WTC11 (cell line): Measurements from ENCODE around the gene DISP3. TPM values are rescaled to one million over a fixed set of nuclear protein-coding genes. Genes with fewer than 3 reads are reported as not detected.

Experiments used
- ATAC-seq: fragments of 200-7000 bp; cut with Tn5 transposase; 2 replicates; pipeline ENCODE4 v1.10.0; 2021; ENCODE audit warnings: mild to moderate bottlenecking, moderate library complexity
- CTCF ChIA-PET: fragments of 300-600 bp; sonication (Branson Sonifier 250); formaldehyde crosslinking; loops from one replicate; lab custom pipeline; 2021; ENCODE audit warnings: antibody characterized with exemption; lab: Charles Lee
- POLR2A ChIA-PET: fragments of 350-600 bp; sonication (Branson Sonifier 250); formaldehyde crosslinking; loops from one replicate; lab custom pipeline; 2021; ENCODE audit warnings: antibody characterized with exemption; lab: Charles Lee
- DNase-seq: peaks from one replicate; pipeline ENCODE4 v3.0.0; 2021; ENCODE audit warnings: low spot score
- H3K27ac Mint-ChIP-seq: 2 replicates; pipeline ENCODE4 v1.8.0; 2021; ENCODE audit warnings: mixed read lengths
- H3K27me3 Mint-ChIP-seq: 2 replicates; pipeline ENCODE4 v1.8.0; 2021; ENCODE audit warnings: low read depth, mild to moderate bottlenecking, moderate library complexity, mixed read lengths
- H3K36me3 Mint-ChIP-seq: 2 replicates; pipeline ENCODE4 v1.8.0; 2021; ENCODE audit warnings: mixed read lengths
- H3K4me1 Mint-ChIP-seq: 2 replicates; pipeline ENCODE4 v1.8.0; 2022; ENCODE audit warnings: mixed read lengths
- H3K4me3 Mint-ChIP-seq: 2 replicates; pipeline ENCODE4 v1.8.0; 2021; ENCODE audit warnings: mild to moderate bottlenecking, moderate library complexity, mixed read lengths
- H3K9me3 Mint-ChIP-seq: 2 replicates; pipeline ENCODE4 v1.8.0; 2021; ENCODE audit warnings: mixed read lengths
- AFF4 ChIP-seq: sonication (generic); formaldehyde crosslinking; IDR thresholded peaks from 2 replicates; pipeline ENCODE4 v1.8.1; 2023; ENCODE audit warnings: mild to moderate bottlenecking, missing genetic modification reagents, borderline replicate concordance
- AR ChIP-seq: fragments of 250-450 bp; sonication (Bioruptor Pico); IDR thresholded peaks from 2 replicates; pipeline ENCODE4 v1.9.0; 2021; ENCODE audit warnings: mild to moderate bottlenecking
- ATF2 ChIP-seq: sonication (generic); formaldehyde crosslinking; IDR thresholded peaks from 2 replicates; pipeline ENCODE4 v1.8.1; 2022; ENCODE audit warnings: low read depth, missing genetic modification reagents, borderline replicate concordance
- CREM ChIP-seq: sonication (generic); formaldehyde crosslinking; IDR thresholded peaks from 2 replicates; pipeline ENCODE4 v1.8.1; 2022; ENCODE audit warnings: mild to moderate bottlenecking, missing genetic modification reagents, moderate library complexity
- FOXJ3 ChIP-seq: sonication (generic); formaldehyde crosslinking; IDR thresholded peaks from 2 replicates; pipeline ENCODE4 v1.9.0; 2021; ENCODE audit warnings: missing genetic modification reagents, mild to moderate bottlenecking, borderline replicate concordance
- GABPB1 ChIP-seq: sonication (generic); formaldehyde crosslinking; IDR thresholded peaks from 2 replicates; pipeline ENCODE4 v1.8.1; 2023; ENCODE audit warnings: mild to moderate bottlenecking, missing genetic modification reagents
- NFYB ChIP-seq: sonication (generic); formaldehyde crosslinking; conservative IDR thresholded peaks from 2 replicates; pipeline ENCODE4 v1.8.0; 2022; ENCODE audit warnings: low read depth, missing genetic modification reagents
- NR2C2 ChIP-seq: sonication (generic); formaldehyde crosslinking; IDR thresholded peaks from 2 replicates; pipeline ENCODE4 v1.8.0; 2022; ENCODE audit warnings: mild to moderate bottlenecking, missing genetic modification reagents
- NR3C1 ChIP-seq: sonication (generic); formaldehyde crosslinking; conservative IDR thresholded peaks from 2 replicates; pipeline ENCODE4 v1.8.1; 2023; ENCODE audit warnings: low read depth, mild to moderate bottlenecking, missing genetic modification reagents
- OVOL2 ChIP-seq: fragments of 250-450 bp; sonication (Bioruptor Pico); IDR thresholded peaks from 2 replicates; pipeline ENCODE4 v1.9.0; 2021; ENCODE audit warnings: mild to moderate bottlenecking, borderline replicate concordance
- SMAD4 ChIP-seq: sonication (generic); formaldehyde crosslinking; IDR thresholded peaks from 2 replicates; pipeline ENCODE4 v1.8.0; 2022; ENCODE audit warnings: mild to moderate bottlenecking, missing genetic modification reagents
- ZNF512 ChIP-seq: sonication (generic); formaldehyde crosslinking; IDR thresholded peaks from 2 replicates; pipeline ENCODE4 v1.8.1; 2022; ENCODE audit warnings: missing genetic modification reagents, borderline replicate concordance
- ZNF671 ChIP-seq: fragments of 250-450 bp; sonication (Bioruptor Pico); IDR thresholded peaks from 2 replicates; pipeline ENCODE4 v1.8.0; 2021; ENCODE audit warnings: mild to moderate bottlenecking
- total RNA-seq: library from RNA; stranded (reverse); gene quantifications from 3 replicates; pipeline ENCODE4 v1.2.3, GENCODE V29; 2021
- TF ChIP-seq, protein P1 (sequence below): sonication (generic); formaldehyde crosslinking; IDR thresholded peaks from 2 replicates; pipeline ENCODE4 v1.8.1; 2023; ENCODE audit warnings: mild to moderate bottlenecking, missing genetic modification reagents
- TF ChIP-seq, protein P2 (sequence below): sonication (generic); formaldehyde crosslinking; IDR thresholded peaks from 2 replicates; pipeline ENCODE4 v1.8.0; 2022; ENCODE audit warnings: missing genetic modification reagents

Gene DISP3
- total RNA-seq, 1 experiment from 2014 or later = 6.0 TPM

GRCh38 chr1:11538886-11539285 lies 59.9 kb downstream of the DISP3 start:
- H3K4me3 Mint-ChIP-seq = no peak overlapping the region
- ChIA-PET CTCF (interaction anchor here (0.6 to 1.2 kb wide), 2 partner anchors 33 to 115 kb away, joined by 3 to 5 read pairs; no protein-coding TSS in a partner anchor), POLR2A (no interaction called here)
- H3K36me3 Mint-ChIP-seq = no peaks in the 10 kb centered on the region
- no peaks in the 10 kb centered on the region for H3K9me3 Mint-ChIP-seq
- no peaks in the 10 kb centered on the region for H3K27me3 Mint-ChIP-seq
- no peak for DNase-seq
- H3K4me1 Mint-ChIP-seq = peaks cover 16% of the 10 kb centered on the region
- H3K27ac Mint-ChIP-seq = no peak overlapping the region
- ATAC-seq = peak; percentile 23; the same call in 1 of the 2 replicates
- no peak for TF ChIP-seq NR3C1 (CRISPR knock-in tag)
- TF ChIP-seq ATF2 (CRISPR knock-in tag) = no peak
- TF ChIP-seq SMAD4 = no peak
- TF ChIP-seq FOXJ3 (CRISPR knock-in tag) = no peak
- TF ChIP-seq AR (CRISPR knock-in tag) = no peak
- no peak for TF ChIP-seq GABPB1 (CRISPR knock-in tag)
- TF ChIP-seq CREM (CRISPR knock-in tag) = no peak
- TF ChIP-seq, protein P1, sequence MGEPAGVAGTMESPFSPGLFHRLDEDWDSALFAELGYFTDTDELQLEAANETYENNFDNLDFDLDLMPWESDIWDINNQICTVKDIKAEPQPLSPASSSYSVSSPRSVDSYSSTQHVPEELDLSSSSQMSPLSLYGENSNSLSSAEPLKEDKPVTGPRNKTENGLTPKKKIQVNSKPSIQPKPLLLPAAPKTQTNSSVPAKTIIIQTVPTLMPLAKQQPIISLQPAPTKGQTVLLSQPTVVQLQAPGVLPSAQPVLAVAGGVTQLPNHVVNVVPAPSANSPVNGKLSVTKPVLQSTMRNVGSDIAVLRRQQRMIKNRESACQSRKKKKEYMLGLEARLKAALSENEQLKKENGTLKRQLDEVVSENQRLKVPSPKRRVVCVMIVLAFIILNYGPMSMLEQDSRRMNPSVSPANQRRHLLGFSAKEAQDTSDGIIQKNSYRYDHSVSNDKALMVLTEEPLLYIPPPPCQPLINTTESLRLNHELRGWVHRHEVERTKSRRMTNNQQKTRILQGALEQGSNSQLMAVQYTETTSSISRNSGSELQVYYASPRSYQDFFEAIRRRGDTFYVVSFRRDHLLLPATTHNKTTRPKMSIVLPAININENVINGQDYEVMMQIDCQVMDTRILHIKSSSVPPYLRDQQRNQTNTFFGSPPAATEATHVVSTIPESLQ (CRISPR knock-in tag) = no peak
- TF ChIP-seq OVOL2 (CRISPR knock-in tag) = no peak
- TF ChIP-seq NR2C2 (CRISPR knock-in tag) = no peak
- TF ChIP-seq NFYB = no peak
- no peak for TF ChIP-seq ZNF512 (CRISPR knock-in tag)
- no peak for TF ChIP-seq AFF4
- no peak for TF ChIP-seq ZNF671 (CRISPR knock-in tag)
- TF ChIP-seq, protein P2, sequence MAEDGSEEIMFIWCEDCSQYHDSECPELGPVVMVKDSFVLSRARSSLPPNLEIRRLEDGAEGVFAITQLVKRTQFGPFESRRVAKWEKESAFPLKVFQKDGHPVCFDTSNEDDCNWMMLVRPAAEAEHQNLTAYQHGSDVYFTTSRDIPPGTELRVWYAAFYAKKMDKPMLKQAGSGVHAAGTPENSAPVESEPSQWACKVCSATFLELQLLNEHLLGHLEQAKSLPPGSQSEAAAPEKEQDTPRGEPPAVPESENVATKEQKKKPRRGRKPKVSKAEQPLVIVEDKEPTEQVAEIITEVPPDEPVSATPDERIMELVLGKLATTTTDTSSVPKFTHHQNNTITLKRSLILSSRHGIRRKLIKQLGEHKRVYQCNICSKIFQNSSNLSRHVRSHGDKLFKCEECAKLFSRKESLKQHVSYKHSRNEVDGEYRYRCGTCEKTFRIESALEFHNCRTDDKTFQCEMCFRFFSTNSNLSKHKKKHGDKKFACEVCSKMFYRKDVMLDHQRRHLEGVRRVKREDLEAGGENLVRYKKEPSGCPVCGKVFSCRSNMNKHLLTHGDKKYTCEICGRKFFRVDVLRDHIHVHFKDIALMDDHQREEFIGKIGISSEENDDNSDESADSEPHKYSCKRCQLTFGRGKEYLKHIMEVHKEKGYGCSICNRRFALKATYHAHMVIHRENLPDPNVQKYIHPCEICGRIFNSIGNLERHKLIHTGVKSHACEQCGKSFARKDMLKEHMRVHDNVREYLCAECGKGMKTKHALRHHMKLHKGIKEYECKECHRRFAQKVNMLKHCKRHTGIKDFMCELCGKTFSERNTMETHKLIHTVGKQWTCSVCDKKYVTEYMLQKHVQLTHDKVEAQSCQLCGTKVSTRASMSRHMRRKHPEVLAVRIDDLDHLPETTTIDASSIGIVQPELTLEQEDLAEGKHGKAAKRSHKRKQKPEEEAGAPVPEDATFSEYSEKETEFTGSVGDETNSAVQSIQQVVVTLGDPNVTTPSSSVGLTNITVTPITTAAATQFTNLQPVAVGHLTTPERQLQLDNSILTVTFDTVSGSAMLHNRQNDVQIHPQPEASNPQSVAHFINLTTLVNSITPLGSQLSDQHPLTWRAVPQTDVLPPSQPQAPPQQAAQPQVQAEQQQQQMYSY (CRISPR knock-in tag) = no peak
